HL-60 (cell line): ENCODE measurements around the gene SLC25A12.

Experiments
- DNase-seq, 2 experiments: peaks; one replicate each; pipeline ENCODE4 v3.0.0-alpha.2; 2010 to 2020; ENCODE audit warnings: low read depth in 1 of 2, low spot score in 1 of 2
- H3K27ac ChIP-seq: fragments of 250-450 bp; sonication (Bioruptor Pico); replicated peaks from 2 replicates; pipeline ENCODE4 v1.5.1; 2020; ENCODE audit warnings: mild to moderate bottlenecking, moderate library complexity
- H3K27me3 ChIP-seq: fragments of 250-450 bp; sonication (Bioruptor Pico); 2 replicates; pipeline ENCODE4 v1.5.1; 2021; ENCODE audit warnings: mild to moderate bottlenecking, moderate library complexity; ENCODE audit not compliant: insufficient read depth, poor library complexity, severe bottlenecking
- H3K4me3 ChIP-seq: replicated peaks from 2 replicates; pipeline ENCODE4 v1.5.1; 2011; ENCODE audit warnings: mild to moderate bottlenecking, control low read depth, low read length; ENCODE audit not compliant: insufficient read depth
- CTCF ChIP-seq: IDR thresholded peaks from one replicate; pipeline ENCODE4 v1.5.1; 2011; ENCODE audit warnings: low read length, control low read depth, inconsistent platforms; ENCODE audit not compliant: insufficient read depth
- GABPA ChIP-seq: IDR thresholded peaks from 2 replicates; pipeline ENCODE4 v1.6.1; 2012; ENCODE audit warnings: low read depth
- POLR2AphosphoS5 ChIP-seq: IDR thresholded peaks from 2 replicates; pipeline ENCODE4 v1.6.1; 2012; ENCODE audit warnings: low read depth
- SPI1 ChIP-seq: IDR thresholded peaks from 2 replicates; pipeline ENCODE4 v1.6.1; 2012; ENCODE audit warnings: low read depth, mild to moderate bottlenecking, borderline replicate concordance
- TF ChIP-seq, protein P1 (sequence below): IDR thresholded peaks from 2 replicates; pipeline ENCODE4 v1.6.1; 2012; ENCODE audit warnings: low read depth; ENCODE audit not compliant: insufficient replicate concordance

SLC25A12 gene

GRCh38 chr2:171807831-171808393, 86.1 kb downstream of the SLC25A12 start:
- Histone ChIP-seq H3K27me3 (no peaks in the 10 kb centered on the region), H3K27ac (no peak overlapping the region), H3K4me3 (no peak overlapping the region)
- no peak for TF ChIP-seq CTCF
- TF ChIP-seq, protein P1, sequence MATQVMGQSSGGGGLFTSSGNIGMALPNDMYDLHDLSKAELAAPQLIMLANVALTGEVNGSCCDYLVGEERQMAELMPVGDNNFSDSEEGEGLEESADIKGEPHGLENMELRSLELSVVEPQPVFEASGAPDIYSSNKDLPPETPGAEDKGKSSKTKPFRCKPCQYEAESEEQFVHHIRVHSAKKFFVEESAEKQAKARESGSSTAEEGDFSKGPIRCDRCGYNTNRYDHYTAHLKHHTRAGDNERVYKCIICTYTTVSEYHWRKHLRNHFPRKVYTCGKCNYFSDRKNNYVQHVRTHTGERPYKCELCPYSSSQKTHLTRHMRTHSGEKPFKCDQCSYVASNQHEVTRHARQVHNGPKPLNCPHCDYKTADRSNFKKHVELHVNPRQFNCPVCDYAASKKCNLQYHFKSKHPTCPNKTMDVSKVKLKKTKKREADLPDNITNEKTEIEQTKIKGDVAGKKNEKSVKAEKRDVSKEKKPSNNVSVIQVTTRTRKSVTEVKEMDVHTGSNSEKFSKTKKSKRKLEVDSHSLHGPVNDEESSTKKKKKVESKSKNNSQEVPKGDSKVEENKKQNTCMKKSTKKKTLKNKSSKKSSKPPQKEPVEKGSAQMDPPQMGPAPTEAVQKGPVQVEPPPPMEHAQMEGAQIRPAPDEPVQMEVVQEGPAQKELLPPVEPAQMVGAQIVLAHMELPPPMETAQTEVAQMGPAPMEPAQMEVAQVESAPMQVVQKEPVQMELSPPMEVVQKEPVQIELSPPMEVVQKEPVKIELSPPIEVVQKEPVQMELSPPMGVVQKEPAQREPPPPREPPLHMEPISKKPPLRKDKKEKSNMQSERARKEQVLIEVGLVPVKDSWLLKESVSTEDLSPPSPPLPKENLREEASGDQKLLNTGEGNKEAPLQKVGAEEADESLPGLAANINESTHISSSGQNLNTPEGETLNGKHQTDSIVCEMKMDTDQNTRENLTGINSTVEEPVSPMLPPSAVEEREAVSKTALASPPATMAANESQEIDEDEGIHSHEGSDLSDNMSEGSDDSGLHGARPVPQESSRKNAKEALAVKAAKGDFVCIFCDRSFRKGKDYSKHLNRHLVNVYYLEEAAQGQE, result no peak
- TF ChIP-seq GABPA, result no peak
- no peak for TF ChIP-seq POLR2AphosphoS5
- no peak for TF ChIP-seq SPI1
- no peak for DNase-seq

- no peak for DNase-seq
- H3K27ac ChIP-seq, result no peak overlapping the region
- TF ChIP-seq POLR2AphosphoS5, result no peak
- H3K27me3 ChIP-seq, result no peaks in the 10 kb centered on the region
- no peak overlapping the region for H3K4me3 ChIP-seq
Observed at GRCh38 chr2:171807119-171807518, 86.9 kb downstream of the SLC25A12 start.

DNA sequence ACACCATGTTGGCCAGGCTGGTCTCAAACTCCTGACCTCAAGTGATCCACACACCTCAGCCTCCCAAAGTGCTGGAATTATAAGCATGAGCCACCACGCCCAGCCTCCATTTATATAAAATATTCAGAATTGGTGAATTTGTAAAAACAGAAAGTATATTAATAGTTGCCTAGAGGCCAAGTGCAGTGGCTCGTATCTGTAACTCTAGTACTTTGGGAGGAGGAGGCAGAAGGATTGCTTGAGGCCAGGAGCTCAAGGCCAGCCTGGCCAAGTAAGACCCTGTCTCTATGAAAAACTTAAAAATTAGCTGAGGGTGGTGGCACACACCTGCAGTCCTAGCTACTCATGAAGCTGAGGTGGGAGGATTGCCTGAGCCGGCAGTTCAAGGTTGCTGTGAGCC, 89.6 kb downstream of the SLC25A12 start:
- no peak overlapping the region for H3K4me3 ChIP-seq
- no peak overlapping the region for H3K27ac ChIP-seq
- no peak for TF ChIP-seq POLR2AphosphoS5
- TF ChIP-seq CTCF, result no peak
- TF ChIP-seq, protein P1, result no peak
- no peak for TF ChIP-seq GABPA
- TF ChIP-seq SPI1, result no peak
- no peaks in the 10 kb centered on the region for H3K27me3 ChIP-seq
- DNase-seq, result no peak

DNA sequence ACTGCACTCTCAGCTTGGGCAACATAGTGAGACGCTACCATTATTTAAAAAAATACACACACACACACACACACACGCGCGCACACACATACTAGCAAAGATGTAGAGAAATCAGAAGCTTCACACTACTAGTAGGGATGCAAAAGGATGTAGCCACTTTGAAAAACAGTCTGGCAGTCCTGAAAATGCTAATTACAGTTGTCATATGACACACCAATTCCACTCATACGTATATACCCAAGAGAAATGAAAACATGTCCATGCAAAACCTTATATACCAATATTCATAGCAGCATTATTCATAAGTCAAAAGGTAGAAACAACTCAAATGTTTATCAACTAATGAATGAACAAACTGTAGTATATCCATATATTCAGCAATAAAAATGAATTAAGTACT, 90.3 kb downstream of the SLC25A12 start:
- TF ChIP-seq SPI1 (no peak), CTCF (no peak)
- no peak overlapping the region for H3K4me3 ChIP-seq

More for the DNA sequence above, 90.3 kb downstream of the SLC25A12 start:
- H3K27ac ChIP-seq, result no peak overlapping the region
- DNase-seq, result no peak
- no peaks in the 10 kb centered on the region for H3K27me3 ChIP-seq
